Body of pancreas (tissue), 4 donors: ENCODE results near the gene FAM107B. TPM values are rescaled to one million over a fixed set of nuclear protein-coding genes. Genes with fewer than 3 reads are reported as not detected.

ENCODE experiments used
- ATAC-seq: fragments of 150-250 bp; one replicate; pipeline ENCODE4 v1.9.1; 2016
- DNase-seq, 4 donors: peaks; one replicate each; pipeline ENCODE4 v3.0.0-alpha.2; 2019
- H3K27ac ChIP-seq, 4 donors: fragments of 200-600 bp; sonication (generic); 1 replicate in 3 of 4; 2 replicates in 1 of 4; pipeline versions ENCODE4 v1.5.1 to v1.6.1; 2016 to 2019; ENCODE audit warnings: mild to moderate bottlenecking in 1 of 4, mixed read lengths in 1 of 4, moderate library complexity in 1 of 4
- H3K27me3 ChIP-seq, 2 donors: fragments of 200-600 bp; sonication (generic); one replicate each; pipeline ENCODE4 v1.6.0; 2016; ENCODE audit warnings: mild to moderate bottlenecking in 1 of 2
- H3K36me3 ChIP-seq, 2 donors: fragments of 200-600 bp; sonication (generic); replicated peaks in 1 of 2; 2 replicates each; pipeline ENCODE4 v1.5.1; 2016; ENCODE audit warnings: low read depth in 2 of 2; ENCODE audit not compliant: insufficient read depth in 1 of 2
- H3K4me1 ChIP-seq: fragments of 200-600 bp; sonication (generic); one replicate; pipeline ENCODE4 v1.6.0; 2016
- H3K4me3 ChIP-seq, 2 donors: fragments of 200-600 bp; sonication (generic); 1 replicate in 1 of 2; 2 replicates in 1 of 2; pipeline ENCODE4 v1.5.1; 2016 to 2019
- H3K9me3 ChIP-seq, 3 donors: fragments of 200-600 bp; sonication (generic); 1 replicate in 2 of 3; 2 replicates in 1 of 3; pipeline ENCODE4 v1.5.1; 2016
- POLR2A ChIP-seq, 3 donors: fragments of 450-650 bp; IDR thresholded peaks; one replicate each; pipeline ENCODE4 v1.6.1; 2016; ENCODE audit warnings: antibody characterized with exemption in 3 of 3, mild to moderate bottlenecking in 2 of 3
- WGBS, 2 donors: methylation state at CpG; one replicate each; pipeline ENCODE4 v1.1.5; 2017; 5-methylcytosine and 5-hydroxymethylcytosine counted together
- intact Hi-C: fragments of 100-400 bp; cut with DNase I; formaldehyde crosslinking; loops from one replicate; pipeline ENCODE4 v1.15.1; 2023
- total RNA-seq, 2 donors: library from RNA; depleted of rRNA; stranded (reverse); fragments of >200 nt; gene quantifications; one replicate each; pipeline ENCODE4 v1.1.0, GENCODE V29; 2016
- TF ChIP-seq, protein P1 (sequence below), 7 experiments: fragments of 450-650 bp in 4 of 7; fragments of 200-600 bp in 3 of 7; sonication (generic) in 3 of 7; IDR thresholded peaks; one replicate each; pipeline ENCODE4 v1.5.1; 2016 to 2019; ENCODE audit warnings: antibody characterized with exemption in 7 of 7

FAM107B gene
- total RNA-seq, 2 donors from 2014 or later, result 19.4 to 45.9 TPM

DNA sequence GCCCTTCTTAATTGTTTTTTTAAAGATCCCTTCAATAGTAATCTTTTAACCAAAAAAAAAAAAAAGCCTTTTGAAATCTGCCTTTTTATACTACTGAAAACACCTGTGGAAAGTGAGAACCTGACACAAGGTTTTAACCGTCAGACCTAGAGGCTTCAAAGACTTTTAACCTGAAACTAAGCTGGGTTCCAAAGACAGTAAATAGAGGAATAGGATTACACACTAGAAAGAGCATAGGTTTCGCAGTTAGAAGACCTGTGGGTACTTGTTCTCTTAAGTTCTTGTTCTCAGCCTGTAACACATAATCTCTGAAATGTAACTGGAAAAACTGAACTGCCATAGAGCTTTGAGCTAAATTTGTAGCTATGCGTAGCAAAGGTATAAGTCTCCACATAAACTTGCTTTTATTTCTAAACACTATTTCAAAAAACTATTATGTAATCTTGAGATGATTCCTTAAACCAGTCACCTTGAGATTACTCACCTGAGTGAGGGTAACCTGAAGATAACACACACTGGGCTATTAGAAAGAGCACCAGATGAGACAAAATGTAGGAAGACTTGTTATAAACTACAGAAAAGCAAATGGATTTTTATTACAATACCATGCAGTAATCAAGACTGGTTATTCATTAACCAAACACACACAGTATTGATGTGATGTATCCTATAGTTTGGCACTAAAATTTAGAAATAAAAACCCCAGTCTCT, 247.4 kb downstream of the FAM107B start:
- Histone ChIP-seq H3K4me3 (no peak overlapping the region), H3K27ac (no peak overlapping the region), H3K27me3 (no peaks in the 10 kb centered on the region), H3K9me3 (no peaks in the 10 kb centered on the region), H3K36me3 (peaks cover 0 to 7% of the 10 kb centered on the region in 2 donors), H3K4me1 (peaks cover 26% of the 10 kb centered on the region)
- intact Hi-C loops, result no loop called here
- DNase-seq, result no peak
- no peak for ATAC-seq
- TF ChIP-seq POLR2A (IDR thresholded peaks at IDR 0.05), result no peak
- TF ChIP-seq, protein P1, sequence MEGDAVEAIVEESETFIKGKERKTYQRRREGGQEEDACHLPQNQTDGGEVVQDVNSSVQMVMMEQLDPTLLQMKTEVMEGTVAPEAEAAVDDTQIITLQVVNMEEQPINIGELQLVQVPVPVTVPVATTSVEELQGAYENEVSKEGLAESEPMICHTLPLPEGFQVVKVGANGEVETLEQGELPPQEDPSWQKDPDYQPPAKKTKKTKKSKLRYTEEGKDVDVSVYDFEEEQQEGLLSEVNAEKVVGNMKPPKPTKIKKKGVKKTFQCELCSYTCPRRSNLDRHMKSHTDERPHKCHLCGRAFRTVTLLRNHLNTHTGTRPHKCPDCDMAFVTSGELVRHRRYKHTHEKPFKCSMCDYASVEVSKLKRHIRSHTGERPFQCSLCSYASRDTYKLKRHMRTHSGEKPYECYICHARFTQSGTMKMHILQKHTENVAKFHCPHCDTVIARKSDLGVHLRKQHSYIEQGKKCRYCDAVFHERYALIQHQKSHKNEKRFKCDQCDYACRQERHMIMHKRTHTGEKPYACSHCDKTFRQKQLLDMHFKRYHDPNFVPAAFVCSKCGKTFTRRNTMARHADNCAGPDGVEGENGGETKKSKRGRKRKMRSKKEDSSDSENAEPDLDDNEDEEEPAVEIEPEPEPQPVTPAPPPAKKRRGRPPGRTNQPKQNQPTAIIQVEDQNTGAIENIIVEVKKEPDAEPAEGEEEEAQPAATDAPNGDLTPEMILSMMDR (IDR thresholded peaks at IDR 0.05), result no peak
- 93 to 98% methylated on average over 3 of the region's 3 CpGs for WGBS, 2 donors

DNA sequence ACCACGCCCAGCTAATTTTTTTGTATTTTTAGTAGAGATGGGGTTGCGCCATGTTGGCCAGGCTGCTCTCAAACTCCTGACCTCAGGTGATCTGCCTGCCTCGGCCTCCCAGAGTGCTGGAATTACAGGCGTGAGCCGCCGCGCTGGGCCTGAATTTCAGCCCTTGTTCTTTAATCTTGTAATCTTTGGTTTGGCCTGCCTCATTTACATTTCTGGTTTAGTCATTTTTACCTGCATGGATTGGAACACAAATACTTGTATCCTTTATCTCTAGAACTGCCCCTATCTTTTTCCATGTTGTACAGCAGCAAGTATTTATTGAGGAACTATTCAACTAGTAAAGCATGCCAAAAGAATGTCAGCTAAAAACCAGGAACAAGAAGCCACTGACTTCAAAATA, 248.4 kb downstream of the FAM107B start:
- H3K4me1 ChIP-seq, result peaks cover 16% of the 10 kb centered on the region
- TF ChIP-seq POLR2A (IDR thresholded peaks at IDR 0.05), result no peak
- TF ChIP-seq, protein P1 (IDR thresholded peaks at IDR 0.05), result no peak
- WGBS, 2 donors, result 81 to 96% methylated on average over 7 of the region's 7 CpGs
- H3K36me3 ChIP-seq, result peaks cover 3 to 12% of the 10 kb centered on the region in 2 donors
- no peak for ATAC-seq
- intact Hi-C loops, result no loop called here
- no peaks in the 10 kb centered on the region for H3K9me3 ChIP-seq
- DNase-seq, result no peak
- no peak overlapping the region for H3K4me3 ChIP-seq
- no peaks in the 10 kb centered on the region for H3K27me3 ChIP-seq
- no peak overlapping the region for H3K27ac ChIP-seq

DNA sequence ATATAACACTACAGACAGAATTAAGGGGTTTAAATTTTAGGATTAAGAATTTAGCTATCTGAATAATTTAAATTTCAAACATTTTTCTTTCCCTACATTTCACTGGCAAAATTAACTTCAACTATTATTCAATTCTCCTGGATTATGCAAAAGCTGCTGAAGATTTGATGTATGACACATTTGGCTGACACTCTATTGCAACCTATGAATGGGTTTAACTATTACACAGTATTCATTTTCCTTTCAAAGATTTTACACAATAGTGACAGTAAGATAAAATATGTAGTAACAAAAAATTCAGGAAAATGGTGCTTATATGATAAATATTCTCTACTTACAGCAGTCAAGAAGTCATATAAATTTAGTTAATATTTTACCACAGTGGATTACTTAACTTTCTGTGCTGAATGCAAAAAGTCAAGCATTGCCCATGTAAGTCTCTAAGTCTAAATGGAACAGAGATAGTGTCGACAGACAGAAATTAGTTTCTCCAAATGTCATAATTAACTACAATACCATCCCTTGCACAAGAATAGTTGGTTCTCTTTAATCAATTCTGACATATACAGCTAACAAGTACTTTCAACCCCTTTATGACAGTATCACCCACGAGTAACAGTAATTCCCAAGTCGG, 249.9 kb downstream of the FAM107B start:
- ATAC-seq (no peak), DNase-seq (no peak)
- no peak overlapping the region for H3K27ac ChIP-seq
- H3K36me3 ChIP-seq, result peaks cover 10 to 23% of the 10 kb centered on the region in 2 donors
- no peak for TF ChIP-seq POLR2A (IDR thresholded peaks at IDR 0.05)
- TF ChIP-seq, protein P1 (IDR thresholded peaks at IDR 0.05), result no peak
- H3K9me3 ChIP-seq, result no peaks in the 10 kb centered on the region
- WGBS, 2 donors, result 74 to 81% methylated on average over 3 of the region's 3 CpGs
- H3K27me3 ChIP-seq, result no peaks in the 10 kb centered on the region
- intact Hi-C loops, result no loop called here
- H3K4me3 ChIP-seq, result no peak overlapping the region
- H3K4me1 ChIP-seq, result peaks cover 7% of the 10 kb centered on the region

DNA sequence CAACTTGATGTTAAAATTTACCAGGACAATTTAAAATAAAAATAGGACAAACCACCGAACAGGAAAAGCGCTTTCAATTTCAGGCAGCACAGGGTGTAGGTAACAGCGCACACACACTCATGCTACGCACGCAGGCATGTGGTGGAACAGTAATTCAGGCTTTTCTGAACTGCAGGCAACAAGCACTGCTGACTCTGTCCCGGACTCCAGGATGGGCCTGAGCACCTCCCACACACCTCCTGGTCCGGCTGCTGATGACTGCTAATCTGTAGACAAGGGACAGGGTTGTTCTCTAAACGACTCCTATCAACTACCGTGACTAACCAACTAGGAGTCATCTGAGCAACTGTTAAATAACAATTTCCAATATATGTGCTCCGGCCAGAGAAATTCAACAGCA, 251.4 kb downstream of the FAM107B start:
- DNase-seq (no peak), ATAC-seq (no peak)
- Histone ChIP-seq H3K27me3 (no peaks in the 10 kb centered on the region), H3K4me1 (peaks cover 7% of the 10 kb centered on the region), H3K9me3 (no peaks in the 10 kb centered on the region), H3K4me3 (no peak overlapping the region), H3K27ac (no peak overlapping the region), H3K36me3 (peaks cover 10 to 19% of the 10 kb centered on the region in 2 donors)
- intact Hi-C loops, result no loop called here
- WGBS, 2 donors, result 86 to 87% methylated on average over 10 of the region's 10 CpGs
- no peak for TF ChIP-seq POLR2A (IDR thresholded peaks at IDR 0.05)
- TF ChIP-seq, protein P1 (IDR thresholded peaks at IDR 0.05), result no peak
